SK-N-MC (cell line): ENCODE measurements around the gene SMARCD1.

ENCODE experiments used
- DNase-seq: peaks from one replicate; pipeline ENCODE4 v3.0.0-alpha.2; 2011; ENCODE audit warnings: low read depth, low spot score
- H3K27ac ChIP-seq: fragments of 200-600 bp; sonication (generic); 2 replicates; pipeline ENCODE4 v1.5.1; 2016; ENCODE audit warnings: mixed run types
- H3K36me3 ChIP-seq: fragments of 200-600 bp; sonication (generic); 2 replicates; pipeline ENCODE4 v1.6.1; 2017; ENCODE audit warnings: antibody characterized with exemption, low read length, mixed read lengths; ENCODE audit not compliant: insufficient read depth
- H3K4me3 ChIP-seq: fragments of 200-600 bp; sonication (generic); 2 replicates; pipeline ENCODE4 v1.5.1; 2016
- H3K9ac ChIP-seq: fragments of 200-600 bp; sonication (generic); 2 replicates; pipeline ENCODE4 v1.8.0; 2017; ENCODE audit warnings: mixed run types, mixed read lengths; ENCODE audit not compliant: insufficient read length
- H3K9me3 ChIP-seq: fragments of 200-600 bp; sonication (generic); 2 replicates; pipeline ENCODE4 v1.6.1; 2017; ENCODE audit warnings: low read depth, mild to moderate bottlenecking, antibody characterized with exemption, low read length, moderate library complexity, mixed read lengths
- EZH2 ChIP-seq: fragments of 200-600 bp; sonication (generic); IDR thresholded peaks from one replicate; pipeline ENCODE4 v1.6.1; 2017; ENCODE audit warnings: antibody characterized with exemption
- FOXP2 ChIP-seq: optimal IDR thresholded peaks from 2 replicates; pipeline ENCODE3; 2011; ENCODE audit warnings: mild to moderate bottlenecking, moderate library complexity; ENCODE audit not compliant: insufficient read depth; ENCODE audit errors: extremely low read length, control extremely low read depth
- POLR2AphosphoS5 ChIP-seq: IDR thresholded peaks from 2 replicates; pipeline ENCODE4 v1.6.1; 2012; ENCODE audit warnings: mild to moderate bottlenecking, low read depth, low read length, borderline replicate concordance

The SMARCD1 gene

DNA sequence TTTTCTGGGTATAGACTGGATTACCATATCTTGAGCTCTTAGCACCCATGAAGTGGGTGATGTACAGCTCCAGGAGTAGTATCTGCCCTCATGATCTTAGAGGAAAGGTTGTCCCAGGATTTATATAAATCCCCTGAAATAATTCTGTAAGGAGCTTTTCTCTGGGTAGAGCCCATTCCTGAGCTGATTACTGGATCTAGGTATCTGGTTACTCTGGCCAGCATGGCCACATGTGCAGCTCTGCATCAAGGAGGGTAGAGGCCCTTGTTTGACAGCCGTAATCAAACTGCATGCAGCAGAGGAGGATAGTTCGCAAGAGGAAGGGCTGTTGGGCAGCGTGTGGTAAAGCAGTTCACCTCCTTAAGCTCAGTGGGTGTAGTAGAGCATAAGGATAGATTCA lies 35.4 kb downstream of the SMARCD1 start:
- Histone ChIP-seq H3K4me3 (no peak overlapping the region), H3K36me3 (no peaks in the 10 kb centered on the region; the same call in 1 of the 2 replicates)

DNA sequence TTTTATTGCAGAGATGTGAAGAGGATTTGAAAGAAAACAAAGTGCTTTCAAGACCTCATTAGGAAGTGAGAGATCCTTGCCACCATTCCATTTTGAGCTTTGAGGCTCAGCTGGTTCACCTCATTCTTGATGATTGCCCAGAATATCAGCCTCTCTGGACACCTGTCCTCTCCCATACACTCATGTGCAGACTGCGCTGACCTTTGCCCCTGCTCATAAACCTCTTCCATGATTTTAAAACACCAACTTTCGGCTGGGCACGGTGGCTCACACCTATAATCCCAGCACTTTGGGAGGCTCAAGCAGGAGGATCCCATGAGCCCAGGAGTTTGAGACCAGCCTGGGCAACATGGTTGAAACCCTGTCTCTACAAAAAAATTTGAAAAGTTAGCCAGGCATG lies 35.8 kb downstream of the SMARCD1 start:
- no peak for DNase-seq
- Histone ChIP-seq H3K9ac (no peak overlapping the region), H3K9me3 (no peaks in the 10 kb centered on the region), H3K27ac (no peak overlapping the region), H3K36me3 (no peaks in the 10 kb centered on the region; the same call in none of the 2 replicates), H3K4me3 (no peak overlapping the region)
- no peak for TF ChIP-seq POLR2AphosphoS5
- TF ChIP-seq EZH2, result no peak

More for the DNA sequence above, 35.4 kb downstream of the SMARCD1 start:
- no peak for TF ChIP-seq FOXP2
- no peak for TF ChIP-seq POLR2AphosphoS5
- no peak for TF ChIP-seq EZH2
- no peak for DNase-seq
- no peak overlapping the region for H3K9ac ChIP-seq
- H3K27ac ChIP-seq, result no peak overlapping the region
- no peaks in the 10 kb centered on the region for H3K9me3 ChIP-seq

DNA sequence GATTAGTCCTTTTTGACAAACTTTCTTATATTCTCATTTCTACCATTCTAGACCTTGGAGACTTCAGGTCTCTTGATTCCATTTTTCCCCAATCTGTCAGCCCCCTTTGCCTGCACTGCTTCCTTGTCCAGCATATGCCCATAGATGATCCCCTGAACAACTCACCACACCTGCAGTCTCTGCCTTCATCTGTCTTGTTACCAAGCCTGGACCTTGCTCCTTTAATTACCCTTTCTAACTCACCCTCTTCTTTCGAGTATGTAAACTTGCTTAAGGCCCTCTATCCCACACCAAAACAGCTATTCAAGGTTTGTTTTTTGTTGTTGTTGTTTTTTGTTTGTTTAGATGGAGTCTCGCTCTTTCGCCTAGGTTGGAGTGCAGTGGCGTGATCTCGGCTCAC lies 36.5 kb downstream of the SMARCD1 start:
- Histone ChIP-seq H3K27ac (no peak overlapping the region), H3K4me3 (no peak overlapping the region), H3K9me3 (no peaks in the 10 kb centered on the region), H3K36me3 (no peaks in the 10 kb centered on the region; the same call in none of the 2 replicates), H3K9ac (no peak overlapping the region)
- DNase-seq, result no peak
- TF ChIP-seq FOXP2 (no peak), EZH2 (no peak), POLR2AphosphoS5 (no peak)

- DNase-seq, result no peak
- Histone ChIP-seq H3K36me3 (no peaks in the 10 kb centered on the region; the same call in none of the 2 replicates), H3K4me3 (no peak overlapping the region), H3K9ac (no peak overlapping the region), H3K9me3 (no peaks in the 10 kb centered on the region), H3K27ac (no peak overlapping the region)
- TF ChIP-seq POLR2AphosphoS5, result no peak
- TF ChIP-seq EZH2, result no peak
- TF ChIP-seq FOXP2, result no peak
Observed at GRCh38 chr12:50123203-50123602, 38.1 kb downstream of the SMARCD1 start.

DNA sequence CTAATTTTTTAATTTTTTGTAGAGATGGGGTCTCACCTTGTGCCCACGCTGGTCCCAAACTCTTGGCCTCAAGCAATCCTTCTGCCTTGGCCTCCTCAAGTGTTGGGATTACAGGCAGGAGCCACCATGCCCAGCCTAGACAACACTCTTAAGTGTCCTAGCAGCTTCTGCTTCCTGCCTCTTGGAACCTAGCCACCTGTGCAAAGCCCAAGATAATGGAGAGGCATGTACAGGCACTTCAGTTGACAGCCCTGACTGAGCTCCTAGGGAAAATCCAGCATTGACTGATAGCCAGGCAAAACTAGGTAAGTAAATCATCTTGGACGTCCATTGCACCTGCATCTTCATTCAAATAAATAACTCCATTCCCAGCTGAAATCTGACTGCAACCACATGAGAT lies 42.4 kb downstream of the SMARCD1 start:
- no peak for DNase-seq
- TF ChIP-seq FOXP2, result no peak
- no peak for TF ChIP-seq POLR2AphosphoS5
- TF ChIP-seq EZH2, result no peak
- no peaks in the 10 kb centered on the region for H3K9me3 ChIP-seq
- no peak overlapping the region for H3K9ac ChIP-seq
- H3K36me3 ChIP-seq, result peaks cover 18% of the 10 kb centered on the region
- no peak overlapping the region for H3K4me3 ChIP-seq
- no peak overlapping the region for H3K27ac ChIP-seq

DNA sequence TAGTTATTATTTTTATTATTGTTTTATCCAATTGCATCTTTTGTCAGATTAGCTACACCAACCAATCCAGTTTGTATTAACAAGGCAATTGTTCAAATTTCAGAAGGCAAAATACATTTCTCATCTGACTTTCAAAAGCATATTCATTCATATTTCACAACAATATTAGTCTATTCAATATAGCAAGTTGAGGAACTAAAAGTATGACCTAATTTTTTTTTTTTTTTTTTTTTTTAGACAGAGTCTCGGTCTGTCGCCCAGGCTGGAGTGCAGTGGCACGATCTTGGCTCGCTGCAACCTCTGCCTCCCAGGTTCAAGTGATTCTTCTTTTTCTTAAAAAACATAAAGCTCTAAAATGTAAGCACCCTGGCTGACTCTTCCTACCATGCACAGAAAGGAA lies 44.1 kb downstream of the SMARCD1 start:
- Histone ChIP-seq H3K4me3 (no peak overlapping the region), H3K9me3 (no peaks in the 10 kb centered on the region), H3K36me3 (peaks cover 30% of the 10 kb centered on the region), H3K9ac (no peak overlapping the region), H3K27ac (no peak overlapping the region)
- no peak for DNase-seq
- TF ChIP-seq POLR2AphosphoS5 (no peak), EZH2 (no peak), FOXP2 (no peak)

DNA sequence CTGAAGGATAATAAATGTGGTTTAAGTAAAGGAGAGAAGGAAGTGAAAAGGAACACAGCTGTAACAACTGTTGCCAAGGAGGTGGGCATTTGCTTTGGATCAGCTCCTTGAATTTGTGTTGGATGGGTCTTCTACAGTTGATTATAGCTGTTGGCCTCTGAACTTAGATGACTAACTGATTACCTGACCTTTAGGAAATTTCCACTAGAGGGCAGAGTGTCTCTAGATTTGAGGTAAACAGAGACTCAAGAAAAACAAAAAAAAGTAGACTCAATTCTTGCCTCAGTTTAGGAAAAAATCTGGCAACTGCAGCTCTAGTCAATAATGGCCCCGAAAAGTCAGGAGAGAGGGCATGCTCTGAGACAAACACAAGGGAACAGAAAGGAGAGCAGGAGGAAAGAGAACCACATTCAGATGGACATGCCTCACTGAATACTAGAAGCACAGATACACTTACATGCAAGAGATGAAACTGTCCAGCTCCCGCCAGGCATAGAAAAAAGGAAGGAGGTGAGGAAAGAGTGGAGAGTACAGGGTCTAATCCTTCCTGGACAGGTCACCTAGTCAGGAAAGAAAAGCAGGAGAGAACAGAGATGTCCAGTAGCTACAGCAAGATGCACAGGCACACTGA lies 47.5 kb downstream of the SMARCD1 start:
- peak; percentile 50 for DNase-seq
- TF ChIP-seq FOXP2 (no peak), EZH2 (no peak), POLR2AphosphoS5 (no peak)
- Histone ChIP-seq H3K27ac (no peak overlapping the region), H3K9ac (no peak overlapping the region), H3K36me3 (peaks cover 35% of the 10 kb centered on the region), H3K4me3 (no peak overlapping the region), H3K9me3 (no peaks in the 10 kb centered on the region)

DNA sequence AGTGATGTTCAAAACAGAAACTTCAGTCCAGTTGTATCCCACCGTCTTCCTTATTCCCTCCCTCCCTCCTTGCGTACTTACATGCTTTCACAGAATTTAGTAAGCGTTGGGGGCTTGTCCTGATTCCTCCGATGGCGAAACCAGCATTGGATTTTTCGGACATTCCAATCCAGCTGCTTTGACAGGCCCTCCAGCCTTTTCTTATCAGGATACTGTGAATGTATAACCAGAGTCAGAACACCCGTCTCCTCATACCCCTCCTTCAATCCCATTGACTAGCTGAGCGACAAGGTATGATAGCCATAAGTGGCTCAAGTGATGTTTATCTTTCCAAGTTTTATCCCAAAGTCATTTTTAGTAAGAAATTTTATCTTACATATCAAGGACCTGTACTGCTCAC lies 57.9 kb downstream of the SMARCD1 start:
- DNase-seq, result no peak
- Histone ChIP-seq H3K9me3 (no peaks in the 10 kb centered on the region), H3K4me3 (no peak overlapping the region), H3K27ac (no peak overlapping the region), H3K36me3 (peaks cover 7% of the 10 kb centered on the region), H3K9ac (no peak overlapping the region)
- TF ChIP-seq POLR2AphosphoS5 (no peak), FOXP2 (no peak), EZH2 (no peak)

DNA sequence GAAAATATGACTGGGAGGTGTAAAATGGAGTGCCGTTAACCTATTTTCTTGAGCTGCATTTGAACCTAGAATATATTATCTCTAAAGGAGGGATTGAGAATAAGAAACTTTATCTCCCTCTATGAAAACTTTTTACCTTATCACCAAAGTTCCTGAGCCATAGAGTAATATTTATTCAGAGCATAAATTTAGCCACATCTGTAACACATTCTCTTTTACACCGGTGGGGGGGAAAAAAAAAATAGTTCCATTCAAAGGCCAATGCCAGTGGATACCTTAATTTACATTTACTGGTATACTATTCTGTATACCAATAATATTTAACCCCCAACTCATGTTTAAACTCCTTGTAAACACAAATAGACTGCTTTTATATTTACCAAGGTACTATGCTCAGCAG lies 60.3 kb downstream of the SMARCD1 start:
- Histone ChIP-seq H3K36me3 (peaks cover 3% of the 10 kb centered on the region), H3K4me3 (no peak overlapping the region), H3K27ac (no peak overlapping the region), H3K9me3 (no peaks in the 10 kb centered on the region), H3K9ac (no peak overlapping the region)
- DNase-seq, result no peak
- TF ChIP-seq FOXP2 (no peak), EZH2 (no peak), POLR2AphosphoS5 (no peak)
